Activated CD4-positive, alpha-beta T cell treated with anti-CD3 and anti-CD28 coated beads, Interleukin-2, amount 10 ng/mL, durations not matched to agents 7 days and 5 days (primary cell): Measurements from ENCODE around the gene MORN1. TPM values are rescaled to one million over a fixed set of nuclear protein-coding genes. Genes with fewer than 3 reads are reported as not detected.

Source experiments
- CTCF ChIA-PET: fragments of 350-600 bp; sonication (Branson Sonifier 250); formaldehyde crosslinking; loops from one replicate; lab custom pipeline; 2021; ENCODE audit warnings: antibody characterized with exemption; lab: Charles Lee
- POLR2A ChIA-PET: fragments of 350-600 bp; sonication (Branson Sonifier 250); formaldehyde crosslinking; loops from one replicate; lab custom pipeline; 2021; ENCODE audit warnings: antibody characterized with exemption; lab: Charles Lee
- DNase-seq: peaks from one replicate; pipeline ENCODE4 v3.0.0-alpha.2; 2020
- H3K27ac Mint-ChIP-seq: one replicate; pipeline ENCODE4 v1.8.0; 2021; ENCODE audit warnings: mild to moderate bottlenecking, moderate library complexity, mixed read lengths
- H3K27me3 Mint-ChIP-seq: one replicate; pipeline ENCODE4 v1.8.0; 2021; ENCODE audit warnings: mixed read lengths
- H3K36me3 Mint-ChIP-seq: one replicate; pipeline ENCODE4 v1.8.0; 2021; ENCODE audit warnings: low read depth, mixed read lengths
- H3K4me1 Mint-ChIP-seq: one replicate; pipeline ENCODE4 v1.8.0; 2021; ENCODE audit warnings: mixed read lengths
- H3K4me3 Mint-ChIP-seq: one replicate; pipeline ENCODE4 v1.8.0; 2021; ENCODE audit warnings: mild to moderate bottlenecking, moderate library complexity, mixed read lengths
- H3K9me3 Mint-ChIP-seq: one replicate; pipeline ENCODE4 v1.8.0; 2021; ENCODE audit warnings: mixed read lengths
- total RNA-seq, 2 experiments: library from RNA; stranded (reverse); gene quantifications; one replicate each; pipeline ENCODE4 v1.2.3, GENCODE V29; 2021

MORN1 gene
- total RNA-seq, 2 experiments from 2014 or later: 6.7 to 8.1 TPM

DNA sequence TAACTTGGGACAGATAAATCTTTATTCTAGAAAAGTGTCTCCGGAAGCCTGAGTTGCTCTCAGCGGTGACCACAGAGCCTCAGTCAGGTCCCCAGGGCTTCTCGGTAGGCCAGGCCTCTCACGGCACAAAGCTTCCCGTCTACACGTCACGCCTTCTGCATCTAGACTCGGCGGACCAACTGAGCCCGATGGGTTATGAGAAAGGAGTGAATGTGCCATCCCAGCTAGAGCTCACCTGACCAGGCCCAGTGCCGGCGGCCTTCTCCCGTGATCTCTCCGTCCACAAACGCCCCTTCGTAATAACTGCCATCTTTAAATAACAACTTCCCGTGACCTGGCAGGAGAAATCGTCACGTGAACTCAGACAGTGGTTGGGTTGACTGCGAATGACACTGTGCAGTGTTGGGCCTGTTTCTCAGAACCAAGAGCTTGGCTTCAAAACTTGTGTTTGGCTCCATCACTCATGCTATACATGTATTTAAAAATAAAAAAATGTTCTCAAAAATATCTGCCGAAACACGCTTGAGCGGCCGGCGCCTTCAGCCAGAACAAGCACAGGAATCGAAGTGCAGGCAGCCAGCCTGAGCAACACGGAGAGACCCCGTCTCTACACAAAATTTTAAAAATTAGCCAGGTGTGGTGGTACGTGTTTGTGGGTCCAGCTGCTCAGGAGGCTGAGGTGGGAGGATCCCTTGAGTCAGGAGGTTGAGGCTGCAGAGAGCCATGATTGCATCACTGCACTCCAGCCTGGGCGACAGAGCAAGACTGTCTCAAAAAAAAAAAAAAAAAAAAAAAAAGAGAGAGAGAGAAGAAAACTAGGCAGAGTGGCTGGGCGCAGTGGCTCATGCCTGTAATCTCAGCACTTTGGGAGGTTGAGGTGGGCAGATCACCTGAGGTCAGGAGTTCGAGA, 3.1 kb downstream of the MORN1 start:
- DNase-seq: no peak
- peaks cover 19% of the 10 kb centered on the region for H3K4me1 Mint-ChIP-seq

DNA sequence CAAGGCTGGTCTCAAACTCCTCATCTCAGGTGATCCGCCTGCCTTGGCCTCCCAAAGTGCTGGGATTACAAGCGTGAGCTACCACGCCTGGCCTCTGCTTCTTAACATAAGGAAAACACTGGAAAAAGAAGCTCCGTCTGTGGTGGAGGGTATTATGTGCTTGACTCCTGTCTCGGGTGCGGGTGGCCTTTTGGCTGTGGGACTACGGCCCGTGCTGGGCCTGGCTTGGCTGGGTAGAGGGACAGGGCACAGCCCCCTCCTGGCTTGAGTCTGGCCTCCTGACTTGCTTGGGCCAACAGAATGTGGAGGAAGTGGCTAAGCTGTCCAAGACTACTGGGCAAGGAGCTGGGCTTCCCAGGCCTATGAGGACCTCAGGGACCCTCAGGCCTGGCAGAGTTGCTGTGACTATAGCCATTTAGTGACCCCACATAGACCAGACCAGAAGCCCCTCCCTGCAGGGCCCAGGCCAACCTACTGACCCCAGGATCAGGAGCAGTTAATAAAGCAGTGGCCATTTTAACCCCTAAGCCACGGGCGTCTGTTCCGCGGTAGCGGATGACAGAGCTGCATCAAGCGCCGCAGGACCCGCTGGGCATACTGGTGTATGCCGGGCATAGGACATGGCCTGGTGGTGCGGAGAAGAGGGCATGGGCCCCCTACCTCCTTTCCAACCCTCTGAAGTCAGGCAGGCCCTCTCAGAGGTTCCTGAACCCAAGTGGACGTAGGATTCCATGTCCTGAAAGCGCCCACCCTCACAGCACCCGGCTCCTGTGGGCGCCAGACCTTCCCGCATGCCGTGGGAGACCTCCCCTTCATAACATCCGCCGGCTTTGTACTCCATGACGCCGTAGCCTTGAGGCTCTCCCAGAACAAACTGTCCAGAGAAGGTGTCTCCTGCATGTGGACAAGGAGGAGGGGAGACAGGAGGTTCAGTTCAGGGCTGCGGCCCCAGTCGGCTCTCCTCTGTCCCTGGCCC, 4.4 kb downstream of the MORN1 start:
- no peak for DNase-seq
- no peak overlapping the region for H3K4me3 Mint-ChIP-seq
- ChIA-PET POLR2A (no interaction called here), CTCF (interaction anchor here (3.5 kb wide), 1 partner anchor 192 kb away, joined by 14 read pairs; the partner anchor contains the start of gene FAAP20)
- H3K9me3 Mint-ChIP-seq: no peaks in the 10 kb centered on the region
- H3K27me3 Mint-ChIP-seq: no peaks in the 10 kb centered on the region
- peaks cover 10% of the 10 kb centered on the region for H3K4me1 Mint-ChIP-seq
- H3K36me3 Mint-ChIP-seq: no peaks in the 10 kb centered on the region
- H3K27ac Mint-ChIP-seq: no peak overlapping the region

More for the DNA sequence above, 3.1 kb downstream of the MORN1 start:
- Mint-ChIP-seq H3K4me3 (no peak overlapping the region), H3K36me3 (peaks cover 6% of the 10 kb centered on the region), H3K27me3 (no peaks in the 10 kb centered on the region), H3K9me3 (no peaks in the 10 kb centered on the region), H3K27ac (no peak overlapping the region)
- ChIA-PET POLR2A (no interaction called here), CTCF (interaction anchor here (0.7 to 3.5 kb wide), 2 partner anchors 188 to 193 kb away, joined by 3 to 14 read pairs; partner anchors contain the start of gene FAAP20)

DNA sequence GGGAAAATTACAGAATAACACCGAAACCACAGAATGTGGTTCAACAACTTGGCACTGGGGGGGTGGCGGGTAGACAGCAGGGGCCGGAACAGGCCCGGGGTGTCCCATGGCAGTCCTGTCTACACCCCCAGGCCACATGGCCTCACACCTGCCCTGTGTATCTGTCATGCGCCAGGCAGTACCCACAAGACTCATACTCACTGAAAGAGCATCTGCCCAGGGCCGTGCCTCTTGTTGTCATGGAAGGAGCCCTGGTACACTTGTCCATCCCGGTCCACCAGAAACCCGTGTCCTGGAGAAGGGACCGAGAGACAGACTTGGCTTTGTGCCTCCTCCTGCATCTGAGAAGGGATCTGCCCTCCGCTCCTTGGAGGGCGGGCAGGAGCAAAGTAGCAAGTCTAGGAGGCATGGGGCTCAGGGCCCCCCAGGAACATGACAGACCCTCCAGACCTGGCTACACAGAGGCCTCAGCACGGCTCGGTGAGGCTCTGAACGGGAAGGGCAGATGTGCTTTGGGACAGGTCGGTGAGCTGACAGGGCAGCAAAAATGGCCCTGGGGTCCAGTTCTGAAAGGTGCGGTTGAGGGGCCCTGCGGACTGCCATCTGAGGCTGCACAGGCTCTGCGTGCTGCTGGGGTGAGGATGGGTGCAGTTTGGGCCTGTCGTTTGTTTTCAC, 5.6 kb downstream of the MORN1 start:
- no peaks in the 10 kb centered on the region for H3K27me3 Mint-ChIP-seq
- no peaks in the 10 kb centered on the region for H3K9me3 Mint-ChIP-seq

GRCh38 chr1:2384941-2385481, 6.3 kb downstream of the MORN1 start:
- ChIA-PET POLR2A (no interaction called here), CTCF (interaction anchor here (2.8 kb wide), 1 partner anchor 189 kb away, joined by 16 read pairs; the partner anchor contains the start of gene FAAP20)
- H3K4me1 Mint-ChIP-seq: peaks cover 7% of the 10 kb centered on the region
- H3K4me3 Mint-ChIP-seq: no peak overlapping the region
- no peak for DNase-seq
- H3K36me3 Mint-ChIP-seq: no peaks in the 10 kb centered on the region
- no peaks in the 10 kb centered on the region for H3K9me3 Mint-ChIP-seq
- no peak overlapping the region for H3K27ac Mint-ChIP-seq
- no peaks in the 10 kb centered on the region for H3K27me3 Mint-ChIP-seq

More for the DNA sequence above, 5.6 kb downstream of the MORN1 start:
- H3K4me1 Mint-ChIP-seq: peaks cover 12% of the 10 kb centered on the region
- no peaks in the 10 kb centered on the region for H3K36me3 Mint-ChIP-seq
- ChIA-PET CTCF (interaction anchor here (2.8 kb wide), 1 partner anchor 190 kb away, joined by 16 read pairs; the partner anchor contains the start of gene FAAP20), POLR2A (no interaction called here)
- no peak overlapping the region for H3K4me3 Mint-ChIP-seq
- no peak for DNase-seq
- H3K27ac Mint-ChIP-seq: no peak overlapping the region

- no peak overlapping the region for H3K27ac Mint-ChIP-seq
- no peak overlapping the region for H3K4me3 Mint-ChIP-seq
- no peaks in the 10 kb centered on the region for H3K27me3 Mint-ChIP-seq
- no peaks in the 10 kb centered on the region for H3K36me3 Mint-ChIP-seq
- CTCF ChIA-PET: interaction anchor here (2.8 kb wide), 1 partner anchor 189 kb away, joined by 16 read pairs; the partner anchor contains the start of gene FAAP20
- no peak for DNase-seq
- POLR2A ChIA-PET: no interaction called here
- no peaks in the 10 kb centered on the region for H3K9me3 Mint-ChIP-seq
- peaks cover 4% of the 10 kb centered on the region for H3K4me1 Mint-ChIP-seq
Measured at GRCh38 chr1:2384130-2384860, 7.1 kb downstream of the MORN1 start.

GRCh38 chr1:2383576-2383975, 7.8 kb downstream of the MORN1 start:
- DNase-seq: no peak
- H3K4me1 Mint-ChIP-seq: peaks cover 4% of the 10 kb centered on the region
- H3K27ac Mint-ChIP-seq: no peak overlapping the region
- H3K4me3 Mint-ChIP-seq: no peak overlapping the region
- CTCF ChIA-PET: interaction anchor here (2.8 kb wide), 1 partner anchor 188 kb away, joined by 16 read pairs; the partner anchor contains the start of gene FAAP20
- H3K27me3 Mint-ChIP-seq: no peaks in the 10 kb centered on the region
- H3K9me3 Mint-ChIP-seq: no peaks in the 10 kb centered on the region
- H3K36me3 Mint-ChIP-seq: no peaks in the 10 kb centered on the region
- POLR2A ChIA-PET: no interaction called here

- Mint-ChIP-seq H3K27me3 (no peaks in the 10 kb centered on the region), H3K36me3 (no peaks in the 10 kb centered on the region), H3K4me1 (peaks cover 4% of the 10 kb centered on the region), H3K9me3 (no peaks in the 10 kb centered on the region), H3K27ac (no peak overlapping the region), H3K4me3 (no peak overlapping the region)
- peak; percentile 35 for DNase-seq
- POLR2A ChIA-PET: no interaction called here
- CTCF ChIA-PET: interaction anchor here (1.0 to 4.1 kb wide), 16 partner anchors 8 to 190 kb away, joined by 3 to 58 read pairs (median 8); partner anchors contain the start of genes FAAP20, MORN1 and RER1
Measured at GRCh38 chr1:2382621-2383361, 8.6 kb downstream of the MORN1 start.

GRCh38 chr1:2381741-2382620, 9.4 kb downstream of the MORN1 start:
- H3K9me3 Mint-ChIP-seq: no peaks in the 10 kb centered on the region
- no peak overlapping the region for H3K4me3 Mint-ChIP-seq
- POLR2A ChIA-PET: no interaction called here
- CTCF ChIA-PET: interaction anchor here (0.6 to 4.1 kb wide), 25 partner anchors 9 to 242 kb away, joined by 3 to 58 read pairs (median 5); partner anchors contain the start of genes FAAP20, MORN1 and RER1
- H3K27me3 Mint-ChIP-seq: no peaks in the 10 kb centered on the region
- peaks cover 4% of the 10 kb centered on the region for H3K4me1 Mint-ChIP-seq
- H3K27ac Mint-ChIP-seq: peak overlapping the region; percentile 54
- H3K36me3 Mint-ChIP-seq: no peaks in the 10 kb centered on the region
- DNase-seq: peak; percentile 78

DNA sequence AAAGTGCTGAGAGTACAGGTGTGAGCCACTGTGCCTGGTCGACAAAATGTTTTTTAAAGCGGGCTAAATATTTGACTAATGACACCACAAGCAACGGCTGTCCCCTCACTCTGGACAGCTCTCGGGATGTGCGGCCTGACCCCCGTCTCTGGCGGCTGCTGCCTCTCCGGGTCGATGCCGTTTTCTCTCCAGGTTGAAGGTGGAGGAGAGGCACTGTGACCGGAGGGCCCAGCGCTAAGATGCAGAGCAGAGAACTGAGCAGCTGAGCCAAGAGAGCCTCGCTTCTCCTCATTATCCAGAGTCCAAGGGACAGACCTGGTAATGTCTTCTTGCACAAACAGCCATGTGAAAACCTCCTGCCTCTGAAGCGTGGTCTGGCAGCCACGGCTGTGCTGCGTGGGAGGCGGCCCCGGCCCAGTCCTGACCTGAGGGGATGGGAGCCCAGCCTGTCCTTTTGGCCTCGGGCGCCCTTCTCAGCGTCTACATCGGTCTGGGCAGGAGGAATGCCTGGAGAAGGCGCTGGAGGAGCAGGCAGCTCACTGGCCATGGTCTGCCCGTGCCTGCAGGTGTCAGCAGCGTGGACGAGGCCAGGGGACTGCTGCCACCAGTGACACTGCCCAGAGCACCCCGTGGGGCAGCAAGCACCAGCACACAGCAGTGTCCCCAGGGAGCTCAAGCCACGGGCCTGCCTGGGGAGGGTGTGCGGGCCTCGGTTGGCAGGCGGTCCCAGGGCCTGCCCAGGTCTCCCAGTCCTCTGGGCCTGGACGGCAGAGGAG, 10.3 kb downstream of the MORN1 start:
- Mint-ChIP-seq H3K4me3 (no peak overlapping the region), H3K4me1 (peaks cover 4% of the 10 kb centered on the region), H3K36me3 (no peaks in the 10 kb centered on the region), H3K9me3 (no peaks in the 10 kb centered on the region), H3K27ac (no peak overlapping the region), H3K27me3 (no peaks in the 10 kb centered on the region)
- no peak for DNase-seq
- POLR2A ChIA-PET: no interaction called here
- CTCF ChIA-PET: interaction anchor here (0.6 to 4.1 kb wide), 24 partner anchors 9 to 241 kb away, joined by 3 to 58 read pairs (median 5); partner anchors contain the start of genes FAAP20, MORN1 and RER1
